Measurements from ENCODE around the gene GOLM1.

Gene GOLM1

GRCh38 chr9:86141843-86142242, 42.5 kb upstream of the GOLM1 start:
- Histone ChIP-seq H3K9ac (ENCODE audit: low read depth, low read length) (no peak overlapping the region), H3K9me3 (ENCODE audit: insufficient read depth, low read length, severe bottlenecking) (no peaks in the 10 kb centered on the region), H3K4me1 (ENCODE audit: insufficient read depth, low read length) (no peaks in the 10 kb centered on the region), H2AFZ (ENCODE audit: low read depth, low read length) (no peak overlapping the region), H3K27ac (ENCODE audit: low read length) (no peak overlapping the region), H3K79me2 (ENCODE audit: insufficient read depth, low read length) (no peaks in the 10 kb centered on the region), H3K4me3 (ENCODE audit: low read depth in 1 of 2, low read length in 2 of 2) (no peak overlapping the region), H3K27me3 (ENCODE audit: insufficient read depth, low read length, poor library complexity) (no peaks in the 10 kb centered on the region), H3K36me3 (ENCODE audit: insufficient read depth, low read length) (no peaks in the 10 kb centered on the region), H4K20me1 (ENCODE audit: insufficient read depth, low read length) (no peaks in the 10 kb centered on the region), H3K4me2 (ENCODE audit: insufficient read depth, low read length) (no peak overlapping the region)
- ATAC-seq (ENCODE audit: insufficient read depth, low read depth) (no peak), DNase-seq (no peak)
- no peak for TF ChIP-seq EZH2 (IDR thresholded peaks at IDR 0.05; ENCODE audit: borderline replicate concordance, low read depth, low read length, severe bottlenecking)
- TF ChIP-seq CTCF (IDR thresholded peaks at IDR 0.05; ENCODE audit: borderline replicate concordance, extremely low read depth, low read length, poor library complexity, severe bottlenecking), result no peak

GRCh38 chr9:86135371-86135770, 36.0 kb upstream of the GOLM1 start:
- DNase-seq, result peak; percentile 13

GRCh38 chr9:86134361-86134760, 35.0 kb upstream of the GOLM1 start:
- H3K27me3 ChIP-seq (ENCODE audit: insufficient read depth, low read length, poor library complexity), result no peaks in the 10 kb centered on the region
- no peak for TF ChIP-seq CTCF (IDR thresholded peaks at IDR 0.05; ENCODE audit: borderline replicate concordance, extremely low read depth, low read length, poor library complexity, severe bottlenecking)
- no peak for TF ChIP-seq EZH2 (IDR thresholded peaks at IDR 0.05; ENCODE audit: borderline replicate concordance, low read depth, low read length, severe bottlenecking)
- H3K27ac ChIP-seq (ENCODE audit: low read length), result no peak overlapping the region
- H3K79me2 ChIP-seq (ENCODE audit: insufficient read depth, low read length), result no peaks in the 10 kb centered on the region
- no peak overlapping the region for H3K4me3 ChIP-seq (ENCODE audit: low read depth in 1 of 2, low read length in 2 of 2)
- H4K20me1 ChIP-seq (ENCODE audit: insufficient read depth, low read length), result no peaks in the 10 kb centered on the region
- no peaks in the 10 kb centered on the region for H3K36me3 ChIP-seq (ENCODE audit: insufficient read depth, low read length)
- H3K4me2 ChIP-seq (ENCODE audit: insufficient read depth, low read length), result no peak overlapping the region
- no peak for DNase-seq
- H3K9me3 ChIP-seq (ENCODE audit: insufficient read depth, low read length, severe bottlenecking), result no peaks in the 10 kb centered on the region
- ATAC-seq (ENCODE audit: insufficient read depth, low read depth), result no peak
- H2AFZ ChIP-seq (ENCODE audit: low read depth, low read length), result no peak overlapping the region
- H3K4me1 ChIP-seq (ENCODE audit: insufficient read depth, low read length), result no peaks in the 10 kb centered on the region
- H3K9ac ChIP-seq (ENCODE audit: low read depth, low read length), result no peak overlapping the region

More at GRCh38 chr9:86135371-86135770, 36.0 kb upstream of the GOLM1 start:
- no peak overlapping the region for H3K4me3 ChIP-seq (ENCODE audit: low read depth in 1 of 2, low read length in 2 of 2)
- H3K9me3 ChIP-seq (ENCODE audit: insufficient read depth, low read length, severe bottlenecking), result no peaks in the 10 kb centered on the region
- H3K27ac ChIP-seq (ENCODE audit: low read length), result no peak overlapping the region
- H3K4me2 ChIP-seq (ENCODE audit: insufficient read depth, low read length), result no peak overlapping the region
- H4K20me1 ChIP-seq (ENCODE audit: insufficient read depth, low read length), result no peaks in the 10 kb centered on the region
- ATAC-seq (ENCODE audit: insufficient read depth, low read depth), result peak; percentile 61; the same call in 2 of the 3 replicates
- no peaks in the 10 kb centered on the region for H3K79me2 ChIP-seq (ENCODE audit: insufficient read depth, low read length)
- TF ChIP-seq CTCF (IDR thresholded peaks at IDR 0.05; ENCODE audit: borderline replicate concordance, extremely low read depth, low read length, poor library complexity, severe bottlenecking) (no peak), EZH2 (IDR thresholded peaks at IDR 0.05; ENCODE audit: borderline replicate concordance, low read depth, low read length, severe bottlenecking) (no peak)
- no peaks in the 10 kb centered on the region for H3K36me3 ChIP-seq (ENCODE audit: insufficient read depth, low read length)
- no peak overlapping the region for H2AFZ ChIP-seq (ENCODE audit: low read depth, low read length)
- no peaks in the 10 kb centered on the region for H3K27me3 ChIP-seq (ENCODE audit: insufficient read depth, low read length, poor library complexity)
- H3K9ac ChIP-seq (ENCODE audit: low read depth, low read length), result no peak overlapping the region
- no peaks in the 10 kb centered on the region for H3K4me1 ChIP-seq (ENCODE audit: insufficient read depth, low read length)
